ENCODE results near the gene SEMA4D.

DNA sequence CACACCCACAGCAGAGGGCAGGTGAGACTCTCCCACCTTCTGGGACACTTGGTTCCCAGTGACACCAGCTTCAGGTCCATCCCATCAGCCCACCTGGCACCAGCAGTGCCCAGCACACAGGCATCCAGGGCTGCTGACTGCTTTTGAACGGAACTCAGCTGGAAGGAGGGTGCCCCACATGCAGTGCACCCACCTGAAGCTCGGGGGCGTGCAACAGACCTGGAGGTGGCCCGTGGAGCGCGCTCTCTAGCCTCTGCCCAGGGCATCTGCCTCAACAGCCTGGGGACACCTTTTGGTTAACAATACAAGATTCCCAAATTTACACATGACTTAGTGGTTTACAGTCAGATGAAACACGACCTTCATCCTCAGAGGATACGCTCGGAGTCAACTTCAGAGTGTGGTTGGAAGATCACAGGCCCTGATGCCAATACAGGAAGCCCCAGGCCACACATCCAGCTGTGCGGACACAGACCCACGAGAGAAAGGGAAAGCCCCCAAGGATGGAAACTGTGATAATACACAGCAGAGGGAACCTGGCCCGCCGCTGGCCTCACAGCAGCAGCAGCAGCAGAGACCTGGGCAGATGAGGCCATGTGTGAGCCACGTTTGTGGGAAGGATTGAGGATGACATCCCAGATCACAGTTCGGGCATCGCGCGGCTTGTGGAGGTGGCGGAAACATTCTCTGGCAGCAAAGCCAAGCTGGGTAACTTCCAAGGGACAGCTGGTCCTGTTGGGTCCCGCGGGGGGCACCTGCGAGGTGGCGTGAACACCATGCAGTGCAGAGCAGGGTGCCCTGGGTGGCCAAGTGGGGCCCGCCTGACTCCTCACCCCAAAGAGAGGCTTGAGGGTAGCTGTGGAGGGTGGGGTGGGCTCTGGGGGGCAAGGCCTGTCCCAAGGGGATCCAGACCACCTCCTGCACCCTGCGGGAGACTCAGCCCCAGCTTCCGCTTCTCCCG is 115.6 kb downstream of the SEMA4D start:
- TF ChIP-seq, protein P1, sequence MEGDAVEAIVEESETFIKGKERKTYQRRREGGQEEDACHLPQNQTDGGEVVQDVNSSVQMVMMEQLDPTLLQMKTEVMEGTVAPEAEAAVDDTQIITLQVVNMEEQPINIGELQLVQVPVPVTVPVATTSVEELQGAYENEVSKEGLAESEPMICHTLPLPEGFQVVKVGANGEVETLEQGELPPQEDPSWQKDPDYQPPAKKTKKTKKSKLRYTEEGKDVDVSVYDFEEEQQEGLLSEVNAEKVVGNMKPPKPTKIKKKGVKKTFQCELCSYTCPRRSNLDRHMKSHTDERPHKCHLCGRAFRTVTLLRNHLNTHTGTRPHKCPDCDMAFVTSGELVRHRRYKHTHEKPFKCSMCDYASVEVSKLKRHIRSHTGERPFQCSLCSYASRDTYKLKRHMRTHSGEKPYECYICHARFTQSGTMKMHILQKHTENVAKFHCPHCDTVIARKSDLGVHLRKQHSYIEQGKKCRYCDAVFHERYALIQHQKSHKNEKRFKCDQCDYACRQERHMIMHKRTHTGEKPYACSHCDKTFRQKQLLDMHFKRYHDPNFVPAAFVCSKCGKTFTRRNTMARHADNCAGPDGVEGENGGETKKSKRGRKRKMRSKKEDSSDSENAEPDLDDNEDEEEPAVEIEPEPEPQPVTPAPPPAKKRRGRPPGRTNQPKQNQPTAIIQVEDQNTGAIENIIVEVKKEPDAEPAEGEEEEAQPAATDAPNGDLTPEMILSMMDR (conservative IDR thresholded peaks at IDR 0.05; ENCODE audit: low read depth, low read length), result no peak
- TF ChIP-seq EZH2phosphoT487 (IDR thresholded peaks at IDR 0.05; ENCODE audit: borderline replicate concordance, low read length) (no peak), EZH2 (IDR thresholded peaks at IDR 0.05; ENCODE audit: low read length, unreplicated experiment) (no peak)
